Measurements from ENCODE around the gene ETS1.

- TF ChIP-seq CTCF (IDR thresholded peaks at IDR 0.05; ENCODE audit: poor library complexity) (no peak), EZH2phosphoT487 (IDR thresholded peaks at IDR 0.05; ENCODE audit: low read depth, severe bottlenecking, unreplicated experiment) (no peak)
Measured at GRCh38 chr11:128550261-128550821, 37.0 kb downstream of the ETS1 start.
